B cell (primary cell): Measurements from ENCODE around the gene RASGRP3. TPM values are rescaled to one million over a fixed set of nuclear protein-coding genes. Genes with fewer than 3 reads are reported as not detected.

Experiments used
- ATAC-seq: fragments of 200-7000 bp; cut with Tn5 transposase; one replicate; pipeline ENCODE4 v1.10.0; 2021; ENCODE audit warnings: low read depth, mild to moderate bottlenecking, moderate number of reproducible peaks, moderate library complexity
- CTCF ChIA-PET: fragments of 350-600 bp; sonication (Branson Sonifier 250); formaldehyde crosslinking; loops from one replicate; lab custom pipeline; 2021; ENCODE audit warnings: antibody characterized with exemption, inconsistent platforms; lab: Charles Lee
- POLR2A ChIA-PET: fragments of 350-600 bp; sonication (Branson Sonifier 250); formaldehyde crosslinking; loops from one replicate; lab custom pipeline; 2021; ENCODE audit warnings: antibody characterized with exemption; lab: Charles Lee
- DNase-seq: peaks from one replicate; pipeline ENCODE4 v3.0.0; 2013
- H2AFZ ChIP-seq: 2 replicates; pipeline ENCODE4 v1.6.1; 2012; ENCODE audit warnings: mild to moderate bottlenecking, low read depth, low read length; ENCODE audit not compliant: insufficient read depth, poor library complexity, severe bottlenecking
- H3K27ac ChIP-seq, 2 donors: 1 replicate in 1 of 2; 2 replicates in 1 of 2; pipeline ENCODE4 v1.5.1; 2012 to 2013; ENCODE audit warnings: low read length in 2 of 2, mild to moderate bottlenecking in 2 of 2, moderate library complexity in 1 of 2
- H3K27me3 ChIP-seq, 4 experiments: fragments of 200-600 bp in 1 of 4; sonication (generic) in 1 of 4; replicated peaks in 1 of 4; 1 replicate in 2 of 4; 2 replicates in 2 of 4; pipeline versions ENCODE4 v1.6.1 to v1.7.0; 2013 to 2016; ENCODE audit warnings: low read length in 3 of 4, mild to moderate bottlenecking in 2 of 4, mixed read lengths in 1 of 4, moderate library complexity in 1 of 4; ENCODE audit not compliant: insufficient read depth in 4 of 4, control insufficient read depth in 3 of 4; ENCODE audit errors: control extremely low read depth in 1 of 4
- H3K36me3 ChIP-seq, 2 experiments: replicated peaks in 1 of 2; 1 replicate in 1 of 2; 2 replicates in 1 of 2; pipeline versions ENCODE4 v1.6.1 to v1.7.1; 2013; ENCODE audit warnings: low read length in 1 of 2; ENCODE audit not compliant: insufficient read depth in 2 of 2, control insufficient read depth in 1 of 2; ENCODE audit errors: control extremely low read depth in 1 of 2, extremely low read depth in 1 of 2
- H3K4me1 ChIP-seq, 2 donors: fragments of 200-600 bp in 1 of 2; sonication (generic) in 1 of 2; 1 replicate in 1 of 2; 2 replicates in 1 of 2; pipeline versions ENCODE4 v1.5.1 to v1.6.1; 2013 to 2017; ENCODE audit warnings: low read length in 2 of 2; ENCODE audit not compliant: control insufficient read depth in 2 of 2, insufficient read depth in 2 of 2
- H3K4me2 ChIP-seq: replicated peaks from 2 replicates; pipeline ENCODE3; 2012; ENCODE audit warnings: mild to moderate bottlenecking, low read depth, low read length; ENCODE audit not compliant: poor library complexity, severe bottlenecking
- H3K4me3 ChIP-seq, 5 experiments: fragments of 200-600 bp in 1 of 5; sonication (generic) in 1 of 5; 1 replicate in 3 of 5; 2 replicates in 2 of 5; pipeline versions ENCODE4 v1.5.1 to v1.7.0; 2011 to 2016; ENCODE audit warnings: low read length in 4 of 5, mild to moderate bottlenecking in 4 of 5, low read depth in 2 of 5, control low read depth in 1 of 5, moderate library complexity in 1 of 5; ENCODE audit not compliant: insufficient read depth in 1 of 5; ENCODE audit errors: control extremely low read depth in 1 of 5, extremely low read depth in 1 of 5
- H3K79me2 ChIP-seq: fragments of 200-600 bp; sonication (generic); one replicate; pipeline ENCODE4 v1.6.0; 2016; ENCODE audit warnings: low read length; ENCODE audit not compliant: control insufficient read depth, insufficient read depth
- H3K9ac ChIP-seq: fragments of 200-600 bp; sonication (generic); 2 replicates; pipeline ENCODE4 v1.6.1; 2017; ENCODE audit warnings: mild to moderate bottlenecking, low read length, moderate library complexity
- H3K9me3 ChIP-seq, 3 donors: one replicate each; pipeline versions ENCODE4 v1.6.1 to v1.7.1; 2013; ENCODE audit warnings: low read length in 2 of 3; ENCODE audit not compliant: control insufficient read depth in 2 of 3, insufficient read depth in 1 of 3; ENCODE audit errors: control extremely low read depth in 1 of 3
- H4K20me1 ChIP-seq: 2 replicates; pipeline ENCODE4 v1.6.0; 2012; ENCODE audit warnings: mild to moderate bottlenecking, low read length; ENCODE audit not compliant: insufficient read depth, control insufficient read depth, poor library complexity, severe bottlenecking
- H3K27ac Mint-ChIP-seq: one replicate; pipeline ENCODE4 v1.8.0; 2021; ENCODE audit warnings: mixed read lengths
- H3K27me3 Mint-ChIP-seq: one replicate; pipeline ENCODE4 v1.8.0; 2021; ENCODE audit warnings: mixed read lengths
- H3K4me1 Mint-ChIP-seq: one replicate; pipeline ENCODE4 v1.8.0; 2021; ENCODE audit warnings: mixed read lengths
- H3K4me3 Mint-ChIP-seq: one replicate; pipeline ENCODE4 v1.8.0; 2021; ENCODE audit warnings: mixed read lengths
- H3K9me3 Mint-ChIP-seq: one replicate; pipeline ENCODE4 v1.8.0; 2022; ENCODE audit warnings: mixed read lengths; ENCODE audit not compliant: insufficient read depth
- EZH2 ChIP-seq: IDR thresholded peaks from 2 replicates; pipeline ENCODE4 v1.6.1; 2012; ENCODE audit warnings: borderline replicate concordance, low read depth, mild to moderate bottlenecking, moderate library complexity, low read length; ENCODE audit not compliant: insufficient read depth, poor library complexity, severe bottlenecking
- intact Hi-C: fragments of 100-400 bp; cut with micrococcal nuclease; formaldehyde crosslinking; loops from one replicate; pipeline ENCODE4 v1.10.0; 2022
- polyA plus RNA-seq: library from polyadenylated mRNA; depleted of rRNA; stranded (reverse); fragments of >200 nt; gene quantifications from 2 replicates; pipeline ENCODE4 v1.2.3, GENCODE V29; 2012
- total RNA-seq, 2 donors: library from RNA; stranded (reverse); fragments of 120-200 nt in 1 of 2; gene quantifications; 1 replicate in 1 of 2; 2 replicates in 1 of 2; pipeline versions ENCODE4 v1.2.3 to v1.2.4, GENCODE V29; 2013 to 2022
- TF ChIP-seq, protein P1 (sequence below): fragments of 200-600 bp; IDR thresholded peaks from one replicate; pipeline ENCODE4 v1.8.0; 2022; ENCODE audit warnings: antibody characterized with exemption, mild to moderate bottlenecking

The RASGRP3 gene
- total and polyA plus RNA-seq, 2 donors (not counting 1 experiment from before 2014, with no cell fraction given) = 67.5 to 107 TPM

DNA sequence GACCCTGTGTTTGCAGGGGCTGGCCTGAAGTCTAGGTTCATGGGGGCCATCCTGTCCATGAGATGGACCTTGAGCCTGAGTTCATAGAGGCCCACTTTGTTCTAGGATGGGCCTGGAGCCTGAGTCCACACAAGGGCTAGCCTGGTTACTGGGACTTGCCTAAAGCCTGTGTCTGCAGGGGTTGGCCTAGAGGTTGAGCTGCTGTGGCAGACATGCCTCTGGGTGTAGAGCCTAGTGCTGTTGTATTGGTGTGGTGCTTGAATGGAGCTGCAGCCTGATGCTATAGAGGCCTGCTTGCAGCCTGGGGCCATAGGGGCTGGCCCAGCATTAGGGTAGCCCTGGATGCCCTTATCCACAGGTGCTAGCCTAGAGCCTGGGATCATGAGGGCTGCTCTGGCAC lies 23.9 kb upstream of the RASGRP3 start:
- Mint-ChIP-seq H3K27ac (no peak overlapping the region), H3K9me3 (peaks cover 10% of the 10 kb centered on the region), H3K27me3 (no peaks in the 10 kb centered on the region), H3K4me3 (no peak overlapping the region), H3K4me1 (peaks cover 4% of the 10 kb centered on the region)
- ATAC-seq (no peak), DNase-seq (no peak)
- H3K27ac ChIP-seq = no peak overlapping the region
- no peak overlapping the region for H3K4me3 ChIP-seq
- H2AFZ ChIP-seq = no peak overlapping the region
- no peak overlapping the region for H3K9ac ChIP-seq
- no peaks in the 10 kb centered on the region for H4K20me1 ChIP-seq
- H3K4me1 ChIP-seq = peaks cover 0 to 2% of the 10 kb centered on the region in 2 donors
- no peaks in the 10 kb centered on the region for H3K36me3 ChIP-seq
- TF ChIP-seq, protein P1, sequence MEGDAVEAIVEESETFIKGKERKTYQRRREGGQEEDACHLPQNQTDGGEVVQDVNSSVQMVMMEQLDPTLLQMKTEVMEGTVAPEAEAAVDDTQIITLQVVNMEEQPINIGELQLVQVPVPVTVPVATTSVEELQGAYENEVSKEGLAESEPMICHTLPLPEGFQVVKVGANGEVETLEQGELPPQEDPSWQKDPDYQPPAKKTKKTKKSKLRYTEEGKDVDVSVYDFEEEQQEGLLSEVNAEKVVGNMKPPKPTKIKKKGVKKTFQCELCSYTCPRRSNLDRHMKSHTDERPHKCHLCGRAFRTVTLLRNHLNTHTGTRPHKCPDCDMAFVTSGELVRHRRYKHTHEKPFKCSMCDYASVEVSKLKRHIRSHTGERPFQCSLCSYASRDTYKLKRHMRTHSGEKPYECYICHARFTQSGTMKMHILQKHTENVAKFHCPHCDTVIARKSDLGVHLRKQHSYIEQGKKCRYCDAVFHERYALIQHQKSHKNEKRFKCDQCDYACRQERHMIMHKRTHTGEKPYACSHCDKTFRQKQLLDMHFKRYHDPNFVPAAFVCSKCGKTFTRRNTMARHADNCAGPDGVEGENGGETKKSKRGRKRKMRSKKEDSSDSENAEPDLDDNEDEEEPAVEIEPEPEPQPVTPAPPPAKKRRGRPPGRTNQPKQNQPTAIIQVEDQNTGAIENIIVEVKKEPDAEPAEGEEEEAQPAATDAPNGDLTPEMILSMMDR = no peak
- no peak for TF ChIP-seq EZH2
- intact Hi-C loops = no loop called here
- H3K27me3 ChIP-seq = no peaks in the 10 kb centered on the region
- H3K9me3 ChIP-seq = peaks cover 1 to 13% (median 12%) of the 10 kb centered on the region in 3 donors
- ChIA-PET CTCF (no interaction called here), POLR2A (no interaction called here)
- H3K4me2 ChIP-seq = no peak overlapping the region
- no peaks in the 10 kb centered on the region for H3K79me2 ChIP-seq

DNA sequence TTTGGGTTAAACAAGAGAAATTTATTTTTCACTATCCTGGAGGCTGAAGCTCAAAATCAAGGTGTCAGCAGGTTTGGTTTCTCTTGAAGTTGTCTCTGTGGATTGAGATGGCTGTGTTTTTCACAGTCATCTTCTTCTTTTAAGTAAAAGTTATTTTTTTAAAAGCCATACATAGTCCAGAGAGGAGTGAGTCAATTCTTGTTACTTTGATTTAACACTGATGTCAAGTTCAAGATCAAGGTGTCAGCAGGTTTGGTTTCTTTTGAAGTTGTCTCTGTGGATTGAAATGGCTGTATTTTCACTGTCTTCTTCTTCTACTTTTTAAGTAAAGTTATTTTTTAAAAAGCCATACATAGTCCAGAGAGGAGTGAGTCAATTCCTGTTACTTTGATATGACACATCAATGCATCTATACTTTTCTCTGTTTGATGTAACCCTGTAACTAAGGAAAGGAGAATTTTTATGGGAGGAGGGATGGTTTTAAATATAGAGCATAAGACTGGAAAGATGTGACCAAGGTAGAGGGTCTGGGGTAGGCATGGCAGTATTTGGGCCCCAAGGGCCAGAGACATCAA lies 22.5 kb upstream of the RASGRP3 start:
- no peaks in the 10 kb centered on the region for H3K27me3 ChIP-seq

More for the DNA sequence above, 22.5 kb upstream of the RASGRP3 start:
- Histone ChIP-seq H3K4me2 (no peak overlapping the region), H4K20me1 (no peaks in the 10 kb centered on the region), H3K4me1 (peaks cover 0 to 7% of the 10 kb centered on the region in 2 donors), H3K9me3 (peaks cover 1 to 13% (median 12%) of the 10 kb centered on the region in 3 donors), H3K27ac (no peak overlapping the region), H2AFZ (no peak overlapping the region), H3K9ac (no peak overlapping the region), H3K79me2 (no peaks in the 10 kb centered on the region), H3K4me3 (no peak overlapping the region), H3K36me3 (no peaks in the 10 kb centered on the region)
- H3K27me3 Mint-ChIP-seq = no peaks in the 10 kb centered on the region
- ChIA-PET CTCF (no interaction called here), POLR2A (no interaction called here)
- peaks cover 6% of the 10 kb centered on the region for H3K4me1 Mint-ChIP-seq
- ATAC-seq (no peak), DNase-seq (no peak)
- no peak overlapping the region for H3K4me3 Mint-ChIP-seq
- intact Hi-C loops = no loop called here
- H3K27ac Mint-ChIP-seq = no peak overlapping the region
- H3K9me3 Mint-ChIP-seq = peaks cover 10% of the 10 kb centered on the region
- TF ChIP-seq, protein P1 = no peak
- TF ChIP-seq EZH2 = no peak
